Lower leg skin (tissue), 3 donors: ENCODE data around the gene WDFY2.

Experiments
- CTCF ChIP-seq, 3 donors: fragments of 450-650 bp; IDR thresholded peaks; one replicate each; pipeline ENCODE4 v1.5.1; 2016; ENCODE audit warnings: antibody characterized with exemption in 3 of 3, mild to moderate bottlenecking in 3 of 3, moderate library complexity in 2 of 3
- POLR2A ChIP-seq, 2 donors: fragments of 450-650 bp; IDR thresholded peaks; one replicate each; pipeline ENCODE4 v1.6.1; 2016 to 2017; ENCODE audit warnings: antibody characterized with exemption in 2 of 2, mild to moderate bottlenecking in 1 of 2, moderate library complexity in 1 of 2

- no peak for TF ChIP-seq CTCF (IDR thresholded peaks at IDR 0.05)
- TF ChIP-seq POLR2A (IDR thresholded peaks at IDR 0.05) = no peak
Observed at GRCh38 chr13:51556740-51557139, 27.5 kb upstream of the WDFY2 start.
